GM18526 (cell line): ENCODE measurements around the gene MRPL28.

Experiments used
- POLR2A ChIP-seq: IDR thresholded peaks from 3 replicates; pipeline ENCODE4 v1.6.1; 2011; ENCODE audit not compliant: insufficient read length; ENCODE audit errors: extremely low read depth

Gene MRPL28

DNA sequence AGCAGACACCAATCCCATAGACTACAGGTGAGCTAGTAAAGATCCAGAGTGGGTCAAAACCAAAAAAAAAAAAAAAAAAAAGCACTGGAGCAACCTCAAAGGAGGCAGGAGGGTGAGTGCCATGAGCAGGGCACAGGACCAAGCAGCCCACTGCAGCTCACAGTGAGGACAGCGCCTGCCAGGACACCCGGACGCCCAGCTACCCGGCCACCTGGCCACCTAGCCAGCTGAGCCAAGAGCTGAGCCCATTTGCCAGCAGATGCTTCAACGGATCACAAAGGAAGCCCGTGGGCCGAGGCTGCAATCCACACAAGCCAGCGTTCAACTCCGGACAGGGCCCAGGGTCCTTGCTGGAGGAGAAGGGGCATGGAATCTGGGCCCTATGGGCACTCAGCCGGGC lies 32.9 kb downstream of the MRPL28 start:
- TF ChIP-seq POLR2A: no peak

DNA sequence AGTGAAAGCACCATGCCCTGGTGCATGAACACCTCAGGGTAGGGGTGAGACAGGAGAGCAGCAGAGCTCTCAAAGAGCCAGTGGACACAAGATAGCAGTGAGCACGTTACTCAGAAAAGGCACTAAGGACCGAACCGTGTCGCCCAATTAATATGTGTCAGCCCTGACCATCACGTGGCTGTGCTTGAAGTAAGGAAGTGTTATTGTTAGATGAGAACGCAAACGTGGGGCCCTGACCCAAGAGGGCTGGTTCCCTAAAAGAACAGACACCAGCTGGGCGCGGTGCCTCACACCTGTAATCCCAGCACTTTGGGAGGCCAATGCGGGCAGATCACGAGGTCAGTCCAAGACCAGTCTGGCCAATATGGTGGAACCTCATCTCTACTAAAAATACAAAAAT lies 34.1 kb downstream of the MRPL28 start:
- TF ChIP-seq POLR2A: no peak

DNA sequence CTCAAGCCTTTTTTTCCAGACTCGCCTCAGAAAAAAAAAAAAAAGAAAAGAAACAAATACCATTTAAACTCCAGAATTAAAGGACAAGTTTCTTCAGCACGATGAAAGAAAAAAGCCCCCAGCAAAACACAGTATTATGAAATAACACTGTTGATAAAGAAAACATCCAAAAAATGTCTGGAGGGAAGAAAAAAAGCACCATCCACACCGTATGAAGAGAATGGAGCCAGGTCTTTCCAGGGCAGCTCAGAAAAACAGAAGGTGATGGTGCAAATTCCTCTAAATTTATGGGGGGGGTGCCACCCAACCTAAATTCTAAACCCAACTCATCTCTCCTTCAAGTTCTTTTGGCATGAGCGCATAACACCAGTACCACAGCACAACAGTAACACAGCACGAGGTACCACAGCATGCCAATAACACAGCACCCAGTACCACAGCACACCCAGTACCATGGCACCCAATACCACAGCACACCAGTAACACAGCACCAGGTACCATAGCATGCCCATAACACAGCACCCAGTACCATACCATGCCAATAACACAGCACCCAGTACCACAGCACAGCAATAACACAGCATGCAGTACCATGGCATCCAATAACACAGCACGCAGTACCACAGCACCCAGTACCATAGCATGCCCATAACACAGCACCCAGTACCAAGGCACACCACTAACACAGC lies 36.8 kb downstream of the MRPL28 start:
- TF ChIP-seq POLR2A: no peak

DNA sequence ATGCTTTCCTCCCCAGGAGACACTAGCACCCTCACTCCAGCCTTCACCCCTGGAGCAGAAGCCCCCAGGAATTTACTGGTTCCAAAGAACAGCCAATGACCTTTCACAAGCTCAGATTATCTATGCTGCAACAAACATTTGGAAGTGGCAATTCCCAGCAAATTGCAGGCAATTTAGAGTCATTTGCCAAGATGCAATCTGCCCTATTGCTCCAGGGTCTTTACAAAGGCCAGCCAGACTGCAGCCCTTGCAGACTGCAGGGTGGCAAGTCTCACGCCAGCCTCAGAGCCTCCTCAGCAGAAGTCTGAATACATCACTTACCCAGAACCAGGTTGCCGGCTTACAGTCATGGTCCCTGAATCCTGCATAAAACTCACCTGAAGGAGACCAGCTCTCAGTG lies 39.6 kb downstream of the MRPL28 start:
- no peak for TF ChIP-seq POLR2A

DNA sequence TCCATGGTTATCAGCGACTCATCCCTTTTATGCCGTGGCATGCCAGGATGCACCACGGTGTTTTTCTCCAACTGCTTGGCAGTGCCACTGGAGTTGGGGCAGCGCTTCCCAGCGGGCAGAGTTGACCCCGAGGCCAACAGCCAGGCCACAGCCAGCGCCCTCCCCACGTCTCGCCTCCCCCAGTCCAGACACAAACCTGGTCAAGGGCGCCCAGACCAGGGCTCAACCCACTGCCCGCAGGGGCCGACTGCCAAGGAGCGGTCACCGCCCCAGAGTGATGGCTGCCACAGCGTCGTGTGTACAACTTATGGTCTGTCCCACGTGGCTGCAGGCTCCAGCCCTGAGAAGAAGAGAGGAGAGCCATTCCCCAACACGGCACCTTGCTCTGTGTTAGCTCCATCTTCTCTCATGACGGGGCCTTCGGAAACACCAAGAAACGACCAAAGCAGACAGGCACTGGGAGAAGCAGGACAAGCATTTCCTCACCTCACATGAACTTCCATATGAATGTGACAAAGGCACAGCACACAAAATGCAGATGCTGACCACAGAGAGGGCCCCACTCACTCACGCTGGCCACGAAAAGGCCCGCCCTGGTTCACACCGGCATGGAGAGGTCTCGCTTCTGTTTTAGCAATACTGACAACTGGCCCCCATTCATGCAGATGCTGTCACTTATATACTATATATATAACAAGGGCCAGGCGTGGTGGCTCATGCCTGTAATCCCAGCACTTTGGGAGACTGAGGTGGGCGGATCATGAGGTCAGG lies 44.8 kb downstream of the MRPL28 start:
- TF ChIP-seq POLR2A: no peak

DNA sequence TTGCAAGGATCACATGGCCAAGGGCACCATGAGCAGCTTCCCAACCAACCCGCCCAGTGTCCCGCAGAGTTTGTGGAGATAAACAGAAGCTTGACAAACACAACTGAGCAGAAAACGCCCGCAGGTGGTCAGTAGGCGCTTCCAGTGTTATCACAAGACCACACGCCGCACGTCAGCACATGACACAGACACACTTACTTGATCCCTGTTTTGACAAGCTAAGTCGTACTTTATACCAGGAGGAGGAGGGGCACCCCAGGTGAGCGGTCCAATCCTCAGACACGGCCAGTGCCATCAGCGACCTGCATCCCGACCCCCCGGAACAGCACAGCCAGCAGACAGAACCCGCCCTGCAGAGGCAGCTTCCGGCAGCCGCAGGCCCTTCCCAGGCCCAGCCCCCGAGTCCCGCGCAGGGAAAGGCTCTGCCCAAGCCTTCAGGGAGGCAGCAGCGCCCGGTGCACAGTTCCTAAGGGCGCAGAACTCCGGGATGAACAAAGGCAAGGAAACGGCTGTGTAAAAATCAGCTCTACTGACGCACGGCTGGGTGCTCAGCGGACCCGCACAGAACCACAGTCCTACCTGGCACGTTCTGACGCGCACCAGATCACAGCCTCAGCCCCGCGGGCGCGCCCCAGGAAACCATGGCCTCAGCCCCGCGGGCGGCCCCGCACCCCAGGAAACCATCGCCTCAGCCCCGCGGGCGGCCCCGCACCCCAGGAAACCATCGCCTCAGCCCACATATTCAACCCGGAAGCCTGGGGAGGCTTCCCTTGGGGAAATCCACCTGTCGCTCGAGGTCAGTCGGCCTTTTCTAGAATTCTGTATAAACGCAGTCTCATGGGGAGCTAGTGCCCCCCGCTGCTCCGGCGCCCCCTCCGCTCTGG lies 45.6 kb downstream of the MRPL28 start:
- no peak for TF ChIP-seq POLR2A

DNA sequence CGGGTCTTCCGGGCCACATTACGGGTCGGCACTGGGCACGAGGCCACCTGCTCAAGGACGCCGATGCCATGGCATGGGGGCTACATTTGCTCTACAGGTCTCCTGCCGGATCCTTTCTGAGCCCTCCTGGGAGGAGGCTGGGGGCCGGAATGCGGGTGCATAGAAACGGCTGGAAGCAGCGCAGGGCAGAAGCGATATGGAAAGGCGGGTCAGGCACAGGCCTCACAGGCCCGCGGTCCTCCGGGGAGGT lies 46.2 kb downstream of the MRPL28 start:
- no peak for TF ChIP-seq POLR2A

DNA sequence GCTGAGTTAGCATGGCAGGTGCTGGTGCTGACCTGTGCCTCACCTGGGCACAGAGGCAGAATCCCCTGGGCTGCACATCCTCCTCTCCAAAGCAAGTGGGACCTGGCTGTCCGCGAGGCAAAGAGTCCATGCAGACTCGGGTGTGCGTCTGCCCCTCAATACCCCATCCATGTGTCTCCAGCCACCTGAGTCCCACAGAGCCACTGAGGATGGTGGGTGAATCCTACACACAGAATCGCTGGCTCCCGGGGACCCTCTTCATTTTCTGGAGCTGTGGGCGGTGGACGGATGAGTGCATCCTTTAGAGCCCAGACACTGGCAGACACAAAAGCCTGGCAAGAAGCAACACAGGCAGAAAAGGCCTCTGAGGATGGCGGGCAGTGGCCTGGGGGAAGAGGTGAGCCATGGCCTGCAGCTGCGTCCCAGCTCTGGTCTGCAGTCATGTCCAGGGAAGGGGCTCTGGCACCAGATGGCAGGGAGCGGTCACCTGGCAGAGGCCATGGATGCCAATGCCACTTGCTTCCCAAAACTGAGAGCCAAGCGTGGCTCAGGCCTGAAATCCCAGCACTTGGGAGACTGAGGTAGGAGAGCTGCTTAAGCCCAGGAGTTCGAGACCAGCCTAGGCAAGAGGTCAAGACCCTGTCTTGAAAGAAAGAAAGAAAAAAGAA lies 47.7 kb downstream of the MRPL28 start:
- no peak for TF ChIP-seq POLR2A

DNA sequence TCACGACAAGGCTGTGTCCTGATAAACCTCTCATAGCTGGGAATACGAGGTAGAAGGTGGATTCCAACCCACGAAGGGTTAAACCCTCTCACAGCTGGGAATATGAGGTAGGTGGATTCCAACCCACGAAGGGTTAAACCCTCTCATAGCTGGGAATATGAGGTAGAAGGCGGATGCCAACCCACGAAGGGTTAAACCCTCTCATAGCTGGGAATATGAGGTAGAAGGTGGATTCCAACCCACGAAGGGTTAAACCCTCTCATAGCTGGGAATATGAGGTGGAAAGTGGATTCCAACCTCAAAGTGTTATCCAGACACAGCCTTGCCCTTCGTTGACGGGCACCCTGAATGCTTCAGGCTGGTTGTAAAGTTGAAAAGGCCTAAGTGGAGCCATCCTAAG lies 48.8 kb downstream of the MRPL28 start:
- no peak for TF ChIP-seq POLR2A

DNA sequence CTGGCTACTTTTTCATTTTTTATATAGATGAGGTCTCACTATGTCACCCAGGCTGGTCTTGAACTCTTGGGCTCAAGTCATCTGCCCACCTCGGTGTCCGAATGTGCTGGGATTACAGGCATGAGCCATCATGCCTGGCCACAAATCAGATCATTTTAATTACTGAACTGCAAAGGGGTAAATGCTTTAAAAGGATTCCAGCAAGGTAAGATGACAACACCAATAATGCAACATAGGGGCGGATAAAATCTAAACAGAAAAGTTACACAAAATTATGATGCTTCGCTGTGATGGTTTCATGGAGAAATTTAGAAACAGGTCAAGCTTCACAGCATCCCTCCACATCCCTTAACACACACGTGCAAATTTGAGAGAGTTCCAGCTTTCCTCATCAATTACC lies 50.1 kb downstream of the MRPL28 start:
- TF ChIP-seq POLR2A: no peak

DNA sequence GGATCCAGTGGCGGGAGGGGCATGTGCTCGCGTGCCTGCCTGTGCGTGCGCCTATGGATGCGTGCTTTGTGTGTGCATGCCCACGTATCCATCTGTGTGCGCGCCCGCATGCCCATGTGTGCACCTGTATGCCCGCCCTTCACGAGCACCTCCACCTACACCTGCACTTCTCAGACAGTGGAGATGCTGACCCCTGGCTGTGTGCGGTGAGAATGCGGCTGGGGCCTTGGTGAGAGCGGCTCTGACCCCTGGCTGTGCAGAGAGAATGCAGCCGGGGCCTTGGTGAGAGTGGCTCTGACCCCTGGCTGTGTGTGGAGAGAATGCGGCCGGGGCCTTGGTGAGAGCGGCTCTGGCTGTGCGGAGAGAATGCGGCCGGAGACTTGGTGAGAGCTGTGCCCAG lies 51.7 kb downstream of the MRPL28 start:
- TF ChIP-seq POLR2A: no peak

DNA sequence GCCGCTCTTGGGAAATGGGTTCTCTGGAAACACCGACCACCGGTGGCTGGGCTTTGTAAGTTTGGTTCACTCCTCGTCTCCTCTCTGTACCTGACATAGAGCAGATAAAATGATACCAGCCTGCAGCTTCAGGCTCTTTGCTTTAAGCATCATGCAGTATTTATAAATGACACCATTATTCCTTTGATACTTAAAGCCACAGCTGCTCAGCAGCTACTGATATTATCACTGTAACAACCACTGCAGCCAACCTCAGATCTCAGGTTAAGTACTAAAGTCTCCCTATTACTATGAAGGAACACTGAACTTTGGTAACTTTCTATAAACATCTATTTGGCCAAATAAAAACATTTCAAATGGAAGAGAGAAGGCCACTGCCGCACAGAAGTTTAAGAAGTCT lies 52.8 kb downstream of the MRPL28 start:
- TF ChIP-seq POLR2A: no peak
